Anterior cingulate cortex (tissue), 58 donors: ENCODE measurements around the gene NAV3.
A peak's percentile ranks its signal among the peaks of the same experiment; 100 is the strongest.

Experiments used
- DNase-seq, 58 donors: peaks; one replicate each; lab custom pipeline; 2025; lab: John Stamatoyannopoulos, UW

The NAV3 gene, protein sequence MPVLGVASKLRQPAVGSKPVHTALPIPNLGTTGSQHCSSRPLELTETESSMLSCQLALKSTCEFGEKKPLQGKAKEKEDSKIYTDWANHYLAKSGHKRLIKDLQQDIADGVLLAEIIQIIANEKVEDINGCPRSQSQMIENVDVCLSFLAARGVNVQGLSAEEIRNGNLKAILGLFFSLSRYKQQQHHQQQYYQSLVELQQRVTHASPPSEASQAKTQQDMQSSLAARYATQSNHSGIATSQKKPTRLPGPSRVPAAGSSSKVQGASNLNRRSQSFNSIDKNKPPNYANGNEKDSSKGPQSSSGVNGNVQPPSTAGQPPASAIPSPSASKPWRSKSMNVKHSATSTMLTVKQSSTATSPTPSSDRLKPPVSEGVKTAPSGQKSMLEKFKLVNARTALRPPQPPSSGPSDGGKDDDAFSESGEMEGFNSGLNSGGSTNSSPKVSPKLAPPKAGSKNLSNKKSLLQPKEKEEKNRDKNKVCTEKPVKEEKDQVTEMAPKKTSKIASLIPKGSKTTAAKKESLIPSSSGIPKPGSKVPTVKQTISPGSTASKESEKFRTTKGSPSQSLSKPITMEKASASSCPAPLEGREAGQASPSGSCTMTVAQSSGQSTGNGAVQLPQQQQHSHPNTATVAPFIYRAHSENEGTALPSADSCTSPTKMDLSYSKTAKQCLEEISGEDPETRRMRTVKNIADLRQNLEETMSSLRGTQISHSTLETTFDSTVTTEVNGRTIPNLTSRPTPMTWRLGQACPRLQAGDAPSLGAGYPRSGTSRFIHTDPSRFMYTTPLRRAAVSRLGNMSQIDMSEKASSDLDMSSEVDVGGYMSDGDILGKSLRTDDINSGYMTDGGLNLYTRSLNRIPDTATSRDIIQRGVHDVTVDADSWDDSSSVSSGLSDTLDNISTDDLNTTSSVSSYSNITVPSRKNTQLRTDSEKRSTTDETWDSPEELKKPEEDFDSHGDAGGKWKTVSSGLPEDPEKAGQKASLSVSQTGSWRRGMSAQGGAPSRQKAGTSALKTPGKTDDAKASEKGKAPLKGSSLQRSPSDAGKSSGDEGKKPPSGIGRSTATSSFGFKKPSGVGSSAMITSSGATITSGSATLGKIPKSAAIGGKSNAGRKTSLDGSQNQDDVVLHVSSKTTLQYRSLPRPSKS (N-terminal part only)

GRCh38 chr12:77830583-77831351 is at the start of gene NAV3:
NAV3 (plus strand) TSS chr12:77830894; CDS start chr12:77831462, 568 bp downstream.
- no peak for DNase-seq

DNA sequence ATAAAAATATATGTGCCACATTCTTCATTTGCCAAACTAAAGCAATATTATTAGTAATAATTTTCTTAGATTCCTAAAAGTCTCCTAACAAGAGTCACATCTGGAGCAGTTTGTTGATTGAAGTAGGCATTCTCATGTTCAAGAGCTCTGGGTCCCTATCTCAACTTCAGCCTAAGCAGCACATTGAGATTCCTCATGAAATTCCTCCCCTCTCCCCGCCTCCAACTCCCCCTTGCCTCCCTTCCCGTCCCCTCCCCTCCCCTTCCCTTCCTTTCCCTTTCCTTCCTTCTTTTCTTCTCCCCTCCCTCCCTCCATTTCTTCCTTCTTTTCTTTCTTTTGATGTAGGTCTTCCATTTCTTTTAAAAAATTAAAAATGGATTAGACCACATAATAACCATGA is 48.7 kb upstream of the NAV3 start:
- DNase-seq: no peak

DNA sequence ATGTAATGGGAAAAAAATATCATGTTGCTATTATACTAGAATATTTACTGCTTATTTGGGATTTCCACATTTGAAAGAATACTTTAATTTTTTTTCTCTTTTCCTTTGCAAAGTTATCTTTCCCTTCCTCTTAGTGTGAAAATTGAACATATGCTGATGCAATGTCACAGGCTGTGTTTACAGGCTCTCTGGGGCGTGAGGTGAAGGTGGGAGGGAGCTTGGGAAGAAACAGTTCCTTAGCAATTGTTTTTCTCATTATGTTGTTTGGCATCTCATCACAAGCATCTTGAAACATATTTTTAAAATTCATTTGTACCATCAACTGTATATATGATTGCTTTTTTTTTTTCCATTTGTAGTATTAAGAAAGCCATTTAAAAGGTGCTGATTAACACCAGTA is 47.9 kb upstream of the NAV3 start:
- peak in 3 of 58 donors; percentile 2 to 17 (median 2) for DNase-seq

DNA sequence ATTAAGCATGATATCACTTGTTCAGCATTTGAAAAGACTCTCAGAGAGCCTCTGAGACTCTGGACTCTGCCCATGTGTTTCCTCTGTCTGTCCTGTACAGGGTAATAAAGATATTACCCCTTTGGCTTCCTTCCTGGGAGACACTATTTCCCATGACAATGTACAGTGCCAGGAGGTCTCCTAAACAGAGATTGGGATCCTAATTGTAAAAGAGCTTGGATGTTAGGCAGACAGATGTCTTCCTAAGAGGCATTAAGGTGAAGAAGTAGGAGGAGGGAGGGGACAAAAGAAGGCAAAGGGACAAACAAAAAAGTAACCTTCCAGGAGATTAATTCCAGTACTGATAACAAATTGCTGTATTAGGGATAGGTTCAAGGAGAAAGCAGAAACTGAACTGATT is 45.5 kb upstream of the NAV3 start:
- no peak for DNase-seq

- no peak for DNase-seq
These were observed 44.0 kb upstream of the NAV3 start for GRCh38 chr12:77786675-77787074.

- no peak for DNase-seq
These were observed 42.2 kb upstream of the NAV3 start for GRCh38 chr12:77788231-77789168.

GRCh38 chr12:77795699-77796098 is 35.0 kb upstream of the NAV3 start:
- peak in 1 of 58 donors; percentile 3 for DNase-seq

- no peak for DNase-seq
These were observed 33.9 kb upstream of the NAV3 start for GRCh38 chr12:77796775-77797174.

GRCh38 chr12:77800501-77800900 is 30.2 kb upstream of the NAV3 start:
- no peak for DNase-seq

DNA sequence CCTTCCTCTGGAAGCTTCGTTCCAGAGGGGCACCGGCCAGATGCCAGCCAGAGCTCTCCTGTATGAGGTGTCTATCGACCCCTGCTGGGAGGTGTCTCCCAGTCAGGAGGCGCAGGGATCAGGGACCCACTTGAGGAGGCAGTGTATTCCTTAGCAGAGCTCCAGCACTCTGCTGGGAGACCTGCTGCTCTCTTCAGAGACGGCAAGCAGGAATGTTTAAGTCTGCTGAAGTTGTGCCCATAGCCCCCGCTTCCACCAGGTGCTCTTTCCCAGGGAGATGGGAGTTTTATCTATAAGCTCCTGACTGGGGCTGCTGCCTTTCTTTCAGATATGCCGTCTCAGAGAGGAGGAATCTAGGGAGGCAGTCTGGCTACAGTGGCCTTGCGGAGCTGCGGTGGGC is 22.2 kb upstream of the NAV3 start:
- no peak for DNase-seq

DNA sequence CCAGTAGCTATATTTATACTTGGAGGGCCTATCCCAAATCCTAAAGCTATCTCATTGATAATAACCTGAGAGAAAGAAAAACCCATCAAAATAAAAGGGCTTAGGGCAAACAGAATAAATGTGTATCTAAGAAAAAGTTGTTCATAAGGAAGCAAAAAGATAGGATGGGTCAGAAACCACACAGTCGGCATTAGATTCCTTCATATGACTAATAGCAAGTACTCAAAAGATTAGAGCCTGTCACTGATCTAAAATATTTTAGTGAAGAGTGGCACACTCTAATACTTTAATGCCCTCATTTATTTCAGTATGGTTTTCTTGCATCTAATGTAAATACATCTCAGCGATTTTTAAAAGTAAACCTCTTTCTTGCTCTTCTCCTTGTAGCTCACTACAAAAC is 17.1 kb upstream of the NAV3 start:
- no peak for DNase-seq

DNA sequence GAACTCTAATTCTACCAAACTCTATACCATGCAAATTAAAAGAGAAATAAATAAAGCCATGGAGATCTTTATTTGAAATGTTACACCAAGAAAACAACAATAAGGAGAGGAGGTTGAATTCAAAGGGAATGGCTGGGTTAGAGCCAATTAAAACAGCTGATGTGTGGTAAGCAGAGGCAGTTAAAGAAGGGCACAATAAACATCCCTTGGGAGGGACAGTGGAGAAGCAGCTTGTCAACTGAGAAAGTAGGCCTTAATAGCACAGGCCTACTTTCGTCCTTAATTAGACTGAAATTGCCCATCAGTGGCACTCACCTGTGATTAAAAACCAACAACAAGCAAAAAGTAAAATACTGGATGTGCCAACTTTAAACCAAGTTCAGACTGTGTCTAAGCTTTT is 16.3 kb upstream of the NAV3 start:
- DNase-seq: no peak

GRCh38 chr12:77816196-77816595 is 14.5 kb upstream of the NAV3 start:
- DNase-seq: no peak

- no peak for DNase-seq
These were observed 13.4 kb upstream of the NAV3 start for GRCh38 chr12:77817276-77817675.

GRCh38 chr12:77818351-77818750 is 12.3 kb upstream of the NAV3 start:
- no peak for DNase-seq

DNA sequence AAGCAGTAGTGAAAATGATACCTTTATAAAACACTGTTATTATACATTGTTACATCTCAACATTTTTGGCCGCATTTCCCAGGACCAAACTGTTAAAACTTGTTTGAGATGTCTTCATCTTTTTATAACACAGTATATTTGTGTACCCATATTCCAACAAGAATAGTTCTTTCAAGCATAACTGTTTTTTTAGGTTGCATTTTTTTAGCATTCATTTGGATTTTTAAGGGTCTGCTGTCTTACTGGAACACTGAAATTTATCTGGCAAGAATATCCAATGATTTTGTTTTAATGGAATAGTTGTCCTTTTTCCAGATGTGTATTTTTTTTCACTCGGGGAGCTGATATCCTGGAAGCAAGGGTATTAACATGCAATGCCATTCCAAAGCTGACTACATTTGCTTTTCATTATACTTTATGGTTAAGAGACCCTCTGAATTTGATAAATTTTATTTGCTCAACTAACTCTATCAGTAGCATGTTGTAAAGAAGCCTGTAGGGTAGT is 8.9 kb upstream of the NAV3 start:
- no peak for DNase-seq

- peak in 9 of 58 donors; percentile 5 to 30 (median 15) for DNase-seq
These were observed 2.6 kb downstream of the NAV3 start for GRCh38 chr12:77833329-77833728.

- no peak for DNase-seq
These were observed 3.9 kb downstream of the NAV3 start for GRCh38 chr12:77834618-77835017.

- no peak for DNase-seq
These were observed 5.3 kb downstream of the NAV3 start for GRCh38 chr12:77835969-77836368.
